ENCODE measurements around the gene NRP2.

- TF ChIP-seq POLR2A (IDR thresholded peaks at IDR 0.05; ENCODE audit: low read length) = no peak
- no peak for TF ChIP-seq GATA1 (IDR thresholded peaks at IDR 0.05; ENCODE audit: low read depth, low read length)
Measured at GRCh38 chr2:205684871-205685313, 2.6 kb downstream of the NRP2 start.

Measured in erythroblast (primary cell).